HG02571 (cell line): Measurements from ENCODE around the gene ATP2B2.

Experiments used
- ATAC-seq: cut with Tn5 transposase; IDR thresholded peaks from one replicate; pipeline ENCODE4 v1.9.1; 2021; ENCODE audit warnings: mild to moderate bottlenecking, moderate library complexity; ENCODE audit not compliant: unreplicated experiment

Gene ATP2B2

DNA sequence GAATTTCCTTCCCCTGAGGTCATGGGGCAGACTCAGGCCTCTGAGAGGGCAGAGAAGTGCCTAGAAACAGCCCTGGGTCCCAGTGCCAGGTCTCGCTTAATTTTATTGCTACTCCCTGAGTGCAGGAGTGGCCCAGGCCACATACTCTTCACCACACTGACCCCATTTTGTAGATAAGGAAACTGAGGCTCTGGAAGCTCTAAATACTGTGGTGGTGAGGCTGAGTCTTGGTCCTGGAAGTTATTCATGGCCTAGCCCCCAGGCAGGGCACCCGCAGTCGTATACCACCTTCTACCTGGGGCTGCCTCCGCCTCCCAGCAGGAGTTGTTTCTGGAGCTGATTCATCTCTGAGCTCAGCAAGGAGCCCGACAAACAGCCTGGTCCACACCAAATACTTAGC, 9.8 kb downstream of the ATP2B2 start:
- no peak for ATAC-seq

DNA sequence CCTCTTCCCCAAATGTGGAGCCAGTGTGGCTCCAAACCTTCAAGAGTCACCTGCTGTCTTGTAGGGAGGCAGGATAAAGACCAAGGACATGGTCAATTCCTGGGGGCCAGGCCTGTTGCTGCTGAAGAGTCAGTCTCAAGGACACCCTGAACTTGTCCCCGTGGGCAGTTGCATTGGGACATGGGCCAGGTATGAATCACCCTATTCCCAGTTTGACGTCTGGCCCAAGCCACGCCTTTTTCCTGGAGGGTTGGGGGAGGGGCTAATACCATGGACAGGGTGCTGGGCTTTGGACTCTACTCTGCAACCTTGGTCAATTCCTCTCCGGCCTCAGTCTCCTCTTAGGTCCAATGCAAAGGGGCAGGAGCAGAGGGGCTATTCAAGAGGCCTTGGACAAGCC, 10.4 kb downstream of the ATP2B2 start:
- no peak for ATAC-seq

DNA sequence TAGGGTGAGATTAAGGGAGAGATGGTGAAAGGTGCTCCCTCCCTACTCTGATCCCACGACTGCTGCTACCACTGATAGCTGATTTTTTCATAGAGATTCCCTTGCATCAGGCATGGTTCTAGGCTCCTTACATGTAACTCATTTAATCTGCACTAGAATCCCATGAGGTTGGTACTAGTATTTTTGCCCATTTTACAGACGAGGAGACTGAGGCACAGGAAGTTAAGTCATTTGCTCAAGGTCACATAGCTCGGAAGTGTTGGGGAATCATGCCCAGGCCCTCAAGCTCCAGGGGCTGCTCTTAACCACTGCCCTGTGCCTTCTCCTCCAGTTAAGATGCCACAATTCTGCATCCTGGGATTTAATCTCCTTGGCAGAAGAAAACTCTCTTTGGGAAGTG, 11.2 kb downstream of the ATP2B2 start:
- ATAC-seq = no peak

DNA sequence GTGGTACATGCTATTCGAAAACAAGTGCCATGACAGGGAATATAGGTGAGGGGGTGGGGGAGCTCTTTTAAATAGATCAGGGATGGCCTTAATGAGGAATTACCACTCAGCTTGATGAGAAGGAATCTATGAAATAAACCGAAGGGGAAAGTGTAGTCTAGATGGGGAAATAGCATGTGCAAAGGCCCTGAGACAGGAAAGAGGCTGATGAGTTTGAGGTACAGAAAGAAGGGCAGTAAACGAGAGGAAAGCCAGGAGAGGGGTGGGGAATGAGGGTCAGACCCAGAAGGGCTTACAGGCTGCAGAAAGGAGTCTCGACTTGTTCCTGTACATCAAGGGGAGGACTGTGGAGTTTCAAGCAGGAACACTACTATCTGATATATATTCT, 12.2 kb downstream of the ATP2B2 start:
- ATAC-seq = no peak

DNA sequence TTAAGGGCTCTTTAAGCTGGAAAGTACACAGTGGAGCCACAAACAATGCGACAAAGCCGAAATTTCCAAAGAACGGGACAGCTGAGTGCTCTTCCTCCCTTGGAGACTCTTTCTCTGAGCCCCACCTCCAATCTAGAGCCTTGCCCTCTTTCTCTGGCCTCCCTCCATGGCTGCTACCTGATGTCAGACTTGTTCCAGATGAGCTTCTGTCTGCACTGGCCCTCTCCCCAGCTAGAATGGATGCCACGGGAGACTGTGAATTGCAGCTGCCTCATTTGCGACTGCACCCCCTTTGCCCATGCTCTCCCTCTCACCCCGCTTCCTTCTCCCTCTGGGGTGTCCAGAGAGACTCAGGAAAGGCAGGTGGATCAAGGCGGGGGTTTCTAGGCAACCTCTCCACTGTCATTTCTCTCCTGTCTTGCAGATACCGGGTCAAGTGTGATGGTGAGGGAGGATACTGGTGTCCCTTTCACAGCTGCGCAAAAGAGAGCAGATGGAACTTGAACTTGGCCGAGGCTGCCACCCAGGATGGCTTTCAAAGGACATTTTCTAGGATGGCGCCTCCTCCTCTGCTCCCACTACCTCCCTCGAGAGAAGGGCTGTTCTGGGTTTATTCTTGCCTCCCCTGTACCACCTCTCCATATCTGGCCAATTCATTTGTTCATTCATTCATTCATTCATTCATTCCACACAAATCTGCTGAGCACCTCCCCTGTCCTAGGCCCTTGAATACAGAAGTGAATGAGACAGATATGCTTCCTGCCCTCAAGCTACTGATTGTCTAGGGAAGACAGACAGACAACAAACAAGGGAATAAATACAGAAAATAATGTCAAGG, 12.8 kb downstream of the ATP2B2 start:
- ATAC-seq = no peak

DNA sequence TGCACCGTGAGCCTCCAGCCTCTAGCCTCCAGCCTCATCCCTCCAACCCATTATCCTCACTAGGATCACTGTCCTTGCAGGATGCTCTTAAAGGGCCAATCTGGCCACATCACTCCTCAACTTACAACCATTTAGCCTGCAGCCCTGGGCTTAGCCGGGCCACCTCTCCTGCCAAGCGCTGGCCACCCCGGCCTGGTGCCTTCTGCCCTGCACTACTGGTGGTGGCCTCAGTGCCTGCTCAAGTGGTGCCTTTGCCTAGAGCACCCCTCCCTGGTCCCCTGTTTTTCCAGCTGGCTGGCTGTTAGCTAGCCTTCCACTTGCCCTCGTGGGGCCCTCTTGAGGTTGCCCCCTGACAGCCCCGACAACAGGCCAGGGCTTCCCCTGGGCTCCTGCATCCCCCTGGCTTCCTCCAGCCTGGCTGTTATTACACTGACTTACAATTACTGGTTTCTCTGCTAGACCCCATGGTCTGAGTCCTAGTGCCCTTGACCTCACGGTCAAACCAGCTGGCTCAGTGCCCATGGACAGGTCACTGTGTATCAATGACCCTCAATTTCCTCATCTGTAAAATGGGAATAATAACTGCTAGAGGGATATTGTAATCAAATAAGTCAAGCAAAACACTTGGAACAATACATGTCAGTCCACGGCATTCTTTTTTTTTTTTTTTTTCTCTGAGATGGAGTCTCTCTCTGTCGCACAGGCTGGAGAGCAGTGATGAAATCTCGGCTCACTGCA, 15.5 kb downstream of the ATP2B2 start:
- ATAC-seq = no peak

DNA sequence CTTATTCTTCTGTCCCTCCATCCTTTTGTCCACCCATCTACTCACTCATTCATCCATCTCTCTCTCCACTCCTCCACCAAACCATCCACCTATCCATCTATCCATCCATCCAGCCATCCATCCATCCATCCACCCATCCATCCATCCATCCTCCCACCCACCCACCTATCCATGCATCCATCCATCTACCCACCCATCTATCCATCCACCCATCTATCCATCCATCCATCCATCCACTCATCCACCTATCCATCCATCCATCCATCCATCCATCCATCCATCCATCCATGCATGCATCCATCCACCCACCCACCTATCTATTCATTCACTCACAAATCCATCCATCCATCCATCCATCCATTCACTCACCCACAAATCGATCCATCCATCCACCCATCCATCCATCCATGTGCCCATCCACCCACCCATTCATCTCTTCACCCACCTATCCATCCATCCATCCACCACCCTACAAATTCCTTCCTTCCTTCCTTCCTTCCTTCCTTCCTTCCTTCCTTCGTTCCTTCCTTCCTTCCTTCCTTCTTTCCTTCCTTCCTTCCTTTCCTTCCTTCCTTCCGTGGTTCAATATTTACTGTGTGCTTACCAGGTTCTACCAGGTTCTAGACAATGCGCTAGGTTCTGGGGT, 17.3 kb downstream of the ATP2B2 start:
- ATAC-seq = no peak

DNA sequence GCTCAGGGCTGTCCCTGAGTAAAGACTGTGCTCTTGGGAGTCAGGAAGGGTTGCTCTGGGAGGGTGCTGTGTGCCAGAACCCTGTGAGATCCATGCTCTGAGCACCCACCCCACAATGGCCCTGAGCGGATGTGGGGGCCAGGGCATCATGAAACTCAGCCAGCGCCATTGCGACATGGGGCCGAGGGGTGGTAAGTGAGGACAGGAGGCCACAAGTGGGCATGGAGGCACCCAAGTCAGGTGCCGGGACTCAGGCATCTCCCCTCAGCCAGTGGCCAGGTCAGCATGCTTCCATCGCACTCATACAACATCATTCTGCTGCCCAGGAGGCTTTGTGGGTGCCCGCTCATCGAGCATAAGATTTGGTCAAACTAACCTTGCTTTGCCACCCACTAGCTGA, 19.6 kb downstream of the ATP2B2 start:
- ATAC-seq = no peak

DNA sequence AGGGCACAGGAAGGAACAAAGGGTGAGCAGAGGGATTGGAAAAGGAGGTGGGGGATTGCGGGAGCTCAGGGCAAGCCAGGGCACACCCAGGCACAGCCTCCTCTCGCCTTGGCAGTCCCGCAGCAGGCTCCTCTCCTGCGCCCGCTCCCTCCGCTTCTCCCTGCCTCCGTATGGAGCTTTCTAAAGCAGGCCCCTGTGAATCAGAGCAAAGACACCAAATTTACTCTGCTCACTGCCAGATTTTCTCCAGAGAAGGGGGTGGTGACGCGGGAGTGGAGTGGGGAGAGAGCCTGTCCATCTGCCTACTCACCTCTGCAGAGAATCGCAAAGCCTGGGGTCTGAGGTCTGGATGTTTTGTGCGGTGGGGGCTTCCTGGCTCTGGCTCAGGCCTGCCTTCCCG, 20.0 kb downstream of the ATP2B2 start:
- ATAC-seq = no peak

DNA sequence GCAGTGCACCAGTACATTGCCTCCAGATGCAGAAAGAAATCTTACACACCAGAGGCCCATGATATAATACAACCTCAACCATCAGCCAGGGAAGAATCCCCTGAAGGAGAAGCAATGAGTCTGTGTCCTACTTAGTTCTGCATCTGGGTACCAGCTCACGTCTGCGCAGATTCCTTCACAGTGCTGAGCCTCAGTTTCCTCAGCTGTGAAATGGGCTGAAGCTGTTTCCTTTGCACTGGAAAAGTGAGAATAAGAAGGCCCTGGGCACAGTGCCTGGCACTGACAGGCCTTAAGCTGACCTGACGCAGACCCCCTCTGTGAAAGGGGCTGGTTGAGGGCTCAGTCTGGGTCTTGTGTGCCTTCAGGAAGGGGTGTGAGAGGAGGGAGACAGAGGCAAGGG, 20.7 kb downstream of the ATP2B2 start:
- ATAC-seq = no peak

DNA sequence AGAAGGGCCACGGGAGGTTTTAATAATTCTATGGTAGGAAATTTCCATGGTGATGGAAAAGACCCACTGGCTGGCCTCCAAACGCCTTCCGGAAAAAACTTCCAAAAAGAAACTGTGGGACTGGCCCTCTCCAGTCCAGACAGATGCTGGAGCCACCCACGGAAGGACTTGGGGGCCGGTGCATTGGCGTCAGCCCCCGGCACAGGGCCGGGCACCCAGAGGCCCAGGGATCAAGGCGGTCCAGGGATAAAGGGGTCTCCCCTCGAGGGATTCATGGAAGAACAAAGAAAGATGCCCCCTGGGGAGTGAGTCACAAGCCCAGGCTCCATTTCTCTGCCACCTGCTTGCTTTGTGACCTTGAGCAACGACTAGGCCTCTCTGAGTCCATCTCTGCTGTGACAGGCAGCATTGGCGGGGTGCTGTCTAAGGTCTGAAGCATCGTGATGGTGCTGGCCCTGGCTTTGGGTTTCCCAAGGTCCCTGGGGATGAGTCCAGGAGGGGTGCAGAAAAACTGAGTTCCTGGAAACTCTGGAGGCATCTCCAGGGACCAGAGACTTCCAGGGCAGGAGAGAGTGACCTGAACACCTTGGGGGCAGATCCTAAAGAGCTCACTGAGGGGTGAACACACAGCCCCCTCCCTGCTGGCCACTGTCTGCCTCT, 21.6 kb downstream of the ATP2B2 start:
- no peak for ATAC-seq

DNA sequence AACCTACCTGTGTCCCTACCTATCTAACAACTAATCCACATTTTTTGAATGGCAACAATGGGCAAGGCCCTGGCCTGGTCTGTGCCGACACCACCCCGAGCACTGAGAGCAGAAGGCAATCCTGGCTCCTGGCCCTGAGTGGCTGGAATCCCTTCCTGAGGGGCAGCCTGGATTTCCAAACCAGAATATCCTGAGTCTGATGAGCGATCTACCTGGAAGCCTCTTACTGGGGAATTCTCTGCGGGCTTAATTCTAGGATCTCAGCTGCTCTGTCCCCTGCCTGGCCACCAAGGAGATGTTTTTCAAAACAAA, 22.1 kb downstream of the ATP2B2 start:
- ATAC-seq = no peak

DNA sequence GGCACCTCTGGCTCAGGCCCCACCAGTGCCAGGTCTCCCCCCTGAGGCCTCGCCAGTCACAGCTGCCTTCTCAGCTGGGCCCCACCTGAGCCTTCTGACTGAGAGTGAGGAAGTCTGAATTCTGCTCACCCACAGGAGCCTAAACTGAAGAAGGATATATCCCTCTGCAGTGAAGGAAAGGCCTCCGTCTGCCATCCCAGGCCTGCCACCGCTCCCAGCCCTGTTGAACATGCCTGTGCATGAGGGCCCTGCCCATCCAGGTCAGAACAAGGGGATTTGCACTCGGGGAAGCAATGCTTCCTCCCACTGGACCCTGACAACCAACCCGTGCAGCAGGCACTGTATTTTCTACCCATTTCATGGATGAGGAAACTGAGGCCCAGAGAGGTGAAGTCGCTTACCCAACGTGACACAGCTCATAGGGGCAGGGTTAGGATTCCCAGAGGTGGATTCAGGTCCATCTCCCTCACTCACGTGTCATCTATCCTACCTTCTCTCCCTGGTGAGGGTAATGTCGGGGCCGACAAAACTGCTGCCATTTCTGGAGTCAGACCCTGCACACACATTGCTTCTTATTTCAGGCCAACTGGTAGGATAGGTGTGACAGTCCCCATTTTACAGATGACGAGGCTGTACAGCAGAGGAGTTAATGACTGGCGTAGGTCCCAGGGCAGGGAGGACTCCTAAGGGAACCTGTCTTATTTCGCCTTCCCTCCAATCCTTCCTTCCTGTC, 22.6 kb downstream of the ATP2B2 start:
- ATAC-seq = no peak

DNA sequence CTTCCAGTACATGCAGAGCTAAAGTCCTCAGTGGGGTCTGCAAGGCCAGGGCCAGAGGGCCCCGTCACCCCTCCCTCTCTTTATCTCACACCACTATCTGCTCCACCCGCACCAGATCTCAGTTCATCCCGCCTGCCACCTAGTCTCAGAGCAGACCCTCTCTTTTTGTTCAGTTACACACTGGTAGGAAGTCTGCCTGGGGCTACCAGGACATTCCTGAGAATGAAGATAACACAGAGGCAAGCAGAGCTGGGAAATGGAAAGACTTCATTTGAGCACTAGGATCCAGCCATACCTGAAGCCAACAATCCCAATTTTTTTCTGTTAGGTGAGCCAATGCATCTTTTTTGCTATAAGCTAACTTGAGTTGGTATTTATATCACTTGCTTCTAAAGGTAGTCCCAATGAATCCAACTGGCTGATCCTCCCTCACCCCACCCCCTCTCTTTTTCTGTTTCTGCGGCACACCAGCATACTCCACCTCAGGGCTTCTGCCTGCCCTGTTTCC, 24.5 kb downstream of the ATP2B2 start:
- no peak for ATAC-seq

DNA sequence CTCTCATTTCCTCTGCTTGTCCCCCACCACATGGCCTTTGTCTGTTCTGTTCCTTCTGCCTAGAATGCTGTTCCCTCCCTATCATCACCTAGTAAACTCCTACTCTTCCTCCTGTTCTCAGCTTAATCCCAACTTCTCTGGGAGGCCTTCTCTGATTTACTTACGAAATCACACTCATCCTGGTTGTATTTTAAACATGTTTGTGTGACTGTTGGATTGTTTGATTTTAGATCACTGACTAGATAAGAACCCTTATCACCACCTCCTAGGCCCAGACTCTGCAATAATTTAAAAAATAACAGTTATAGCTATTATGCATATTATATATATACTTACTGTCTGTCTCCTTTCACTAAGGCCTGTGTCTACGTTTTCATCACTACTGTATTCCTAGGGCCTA, 26.1 kb downstream of the ATP2B2 start:
- ATAC-seq = no peak

DNA sequence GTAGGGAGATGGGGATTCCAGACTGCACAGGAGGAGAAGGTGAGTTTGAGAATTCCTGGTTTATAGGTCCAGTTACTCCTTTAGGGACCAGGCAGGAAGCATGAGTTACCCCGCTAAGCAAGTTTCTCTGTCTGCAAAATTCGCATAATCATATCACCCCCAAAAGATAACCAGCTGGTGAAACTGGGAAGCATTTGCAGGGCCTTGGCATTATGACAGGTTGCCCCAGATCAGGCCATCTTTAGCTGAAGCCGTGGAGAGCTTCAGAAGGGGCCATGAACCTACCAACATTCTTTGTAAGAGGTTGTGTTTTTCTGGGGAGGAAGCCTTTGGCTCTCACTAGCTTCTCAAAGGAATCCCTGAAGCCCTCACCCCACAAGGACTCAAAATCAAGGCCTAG, 29.4 kb downstream of the ATP2B2 start:
- no peak for ATAC-seq

DNA sequence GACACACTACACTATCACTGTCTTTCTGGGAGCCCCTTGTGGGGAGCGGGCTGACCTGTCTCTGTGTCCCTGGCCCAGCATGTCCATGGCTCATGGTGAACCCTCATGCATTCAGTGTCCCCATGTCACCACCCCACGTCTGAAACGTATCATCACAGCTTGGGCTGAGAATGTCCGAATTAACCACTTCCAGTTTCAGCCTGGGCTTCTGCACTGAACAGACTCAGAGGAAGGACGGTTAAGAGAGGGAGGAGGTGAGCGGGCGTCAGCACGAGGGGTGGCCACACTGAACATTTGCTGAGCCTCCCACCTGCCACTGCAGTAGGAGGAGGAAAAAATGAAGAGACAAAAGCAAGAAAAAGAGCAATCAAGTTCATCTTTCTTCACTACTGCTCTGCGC, 30.5 kb downstream of the ATP2B2 start:
- ATAC-seq = no peak

DNA sequence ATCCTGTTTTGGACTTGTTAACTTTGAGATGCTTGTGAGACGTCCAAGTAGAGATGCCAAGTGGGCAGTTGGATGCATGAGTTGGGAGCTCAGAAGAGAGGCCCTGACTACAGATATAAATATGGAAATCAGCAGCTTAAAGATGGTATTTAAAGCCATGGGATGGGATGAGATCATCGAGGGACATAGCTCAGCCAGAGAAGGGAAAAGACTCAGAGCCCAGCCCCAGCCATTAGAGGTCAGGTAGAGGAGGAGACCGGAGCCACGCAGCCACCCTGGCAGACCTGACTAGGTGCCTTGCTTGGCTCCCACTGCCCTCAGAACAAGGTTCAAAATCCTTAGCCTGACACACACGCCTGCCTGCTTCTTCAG, 31.1 kb downstream of the ATP2B2 start:
- ATAC-seq = no peak

DNA sequence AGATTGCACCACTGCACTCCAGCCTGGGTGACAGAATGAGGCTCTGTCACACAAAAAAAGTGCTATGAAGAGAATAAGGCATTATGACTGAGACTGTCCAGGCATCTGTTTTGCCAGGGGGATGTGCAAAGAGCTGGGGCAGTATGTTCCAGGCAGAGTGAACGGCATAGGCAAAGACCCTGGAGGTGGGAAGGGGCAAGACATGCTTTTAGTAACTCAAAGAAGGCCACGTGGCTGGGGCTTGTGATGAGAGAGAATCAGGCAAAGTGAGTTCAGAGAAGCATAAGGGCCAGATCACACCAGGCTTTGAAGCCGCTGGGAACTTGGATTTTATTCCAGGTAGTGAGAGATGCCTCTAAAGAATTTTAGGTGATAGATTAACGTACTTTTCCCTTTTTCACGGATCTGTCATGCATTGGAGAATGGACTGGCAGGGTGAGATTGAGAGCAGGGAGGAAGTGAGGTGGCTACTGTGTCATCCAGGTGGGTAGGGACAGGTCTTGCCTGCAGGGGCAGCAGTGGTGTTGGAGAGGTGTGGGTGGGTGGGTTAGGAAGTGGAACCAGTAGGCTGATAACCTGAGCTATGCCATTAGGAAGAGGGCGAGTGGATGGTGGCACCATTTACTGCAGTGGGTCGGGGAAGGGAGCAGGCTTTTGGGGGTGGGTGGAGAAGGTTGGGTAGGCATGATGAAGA, 31.7 kb downstream of the ATP2B2 start:
- ATAC-seq = no peak

DNA sequence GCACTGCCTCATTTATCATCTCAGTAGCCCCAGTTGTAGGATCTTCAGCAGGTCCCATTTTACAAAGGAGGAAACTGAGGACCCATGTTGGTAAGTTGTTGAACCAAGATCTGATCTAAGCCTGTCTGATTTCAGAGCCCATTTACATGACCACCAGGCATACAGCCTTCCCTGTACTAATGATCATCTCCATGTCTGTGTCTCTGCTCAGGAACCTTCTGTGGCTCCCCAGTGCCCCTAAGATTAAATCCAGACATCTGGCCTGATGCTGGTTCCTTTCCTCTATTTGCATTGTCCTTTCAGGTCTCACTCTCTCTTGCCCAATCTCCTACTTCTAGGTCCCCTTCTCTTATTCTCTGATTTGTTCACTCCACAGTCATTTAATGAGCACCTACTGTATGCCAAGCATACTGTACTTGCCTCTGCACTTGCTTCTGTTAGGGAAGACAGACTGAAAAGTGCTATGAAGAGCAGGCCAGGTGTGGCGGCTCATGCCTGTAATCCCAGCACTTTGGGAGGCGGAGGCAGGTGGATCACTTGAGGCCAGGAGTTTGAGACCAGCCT, 32.4 kb downstream of the ATP2B2 start:
- no peak for ATAC-seq
